HEK293 (cell line): ENCODE measurements around the gene ADPRHL1.

Experiments
- GLI4 ChIP-seq: fragments of 450-650 bp; formaldehyde crosslinking; IDR thresholded peaks from 2 replicates; pipeline ENCODE4 v1.5.1; 2016; ENCODE audit warnings: missing biosample characterization, missing genetic modification characterization
- ZBTB21 ChIP-seq: fragments of 450-650 bp; formaldehyde crosslinking; IDR thresholded peaks from 2 replicates; pipeline ENCODE4 v1.5.1; 2017; ENCODE audit warnings: missing biosample characterization, missing genetic modification characterization
- ZBTB7A ChIP-seq: fragments of 450-650 bp; formaldehyde crosslinking; IDR thresholded peaks from 2 replicates; pipeline ENCODE4 v1.5.1; 2016; ENCODE audit warnings: low read depth, missing biosample characterization, missing genetic modification characterization
- ZFP41 ChIP-seq: fragments of 450-650 bp; formaldehyde crosslinking; IDR thresholded peaks from 2 replicates; pipeline ENCODE4 v1.5.1; 2016; ENCODE audit warnings: missing biosample characterization, missing genetic modification characterization, borderline replicate concordance
- ZNF274 ChIP-seq, 2 experiments: fragments of 200-500 bp in 1 of 2; fragments of 450-650 bp in 1 of 2; sonication (Bioruptor generic) in 1 of 2; formaldehyde crosslinking in 1 of 2; IDR thresholded peaks; 2 replicates each; pipeline versions ENCODE4 v1.5.1 to v1.6.1; 2014 to 2016; ENCODE audit warnings: borderline replicate concordance in 1 of 2, inconsistent platforms in 1 of 2, low read length in 1 of 2, missing biosample characterization in 1 of 2, missing genetic modification characterization in 1 of 2
- ZNF394 ChIP-seq: fragments of 450-650 bp; formaldehyde crosslinking; IDR thresholded peaks from 2 replicates; pipeline ENCODE4 v1.5.1; 2016; ENCODE audit warnings: missing biosample characterization, missing genetic modification characterization, mild to moderate bottlenecking, moderate library complexity, borderline replicate concordance
- ZNF623 ChIP-seq: fragments of 450-650 bp; formaldehyde crosslinking; IDR thresholded peaks from 2 replicates; pipeline ENCODE4 v1.5.1; 2016; ENCODE audit warnings: missing biosample characterization, missing genetic modification characterization
- ZNF626 ChIP-seq: fragments of 450-650 bp; sonication (Bioruptor Pico); formaldehyde crosslinking; IDR thresholded peaks from 2 replicates; pipeline ENCODE4 v1.5.1; 2018; ENCODE audit warnings: missing biosample characterization, missing genetic modification characterization, inconsistent platforms
- TF ChIP-seq, protein P1 (sequence below): fragments of 450-650 bp; formaldehyde crosslinking; IDR thresholded peaks from 2 replicates; pipeline ENCODE4 v1.5.1; 2016; ENCODE audit warnings: missing biosample characterization, missing genetic modification characterization

DNA sequence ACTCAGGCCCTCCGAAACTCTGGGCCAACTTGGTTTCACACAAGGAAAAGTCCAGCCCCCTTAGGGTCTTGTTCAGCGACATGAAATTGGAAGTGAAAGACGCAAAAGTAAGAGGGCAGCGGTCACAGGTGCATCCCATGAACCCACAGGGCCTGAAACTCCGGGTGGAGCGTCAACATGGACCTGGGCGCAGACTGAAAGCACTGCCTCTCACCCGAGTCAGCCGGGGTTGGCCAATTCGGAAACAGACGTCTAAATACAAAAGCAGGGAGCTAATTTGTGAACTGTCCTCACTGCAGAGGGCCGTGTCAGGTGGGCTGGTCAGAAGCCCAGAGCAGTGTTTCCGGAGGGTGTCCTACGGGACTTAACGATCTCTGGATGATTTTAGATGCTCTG lies 26.7 kb downstream of the ADPRHL1 start:
- TF ChIP-seq ZNF626 (tag by site-specific recombination): no peak
- TF ChIP-seq ZNF623 (tag by site-specific recombination): no peak
- TF ChIP-seq ZNF274 (IDR thresholded peaks at IDR 0.05; ENCODE audit: low read length): no peak
- TF ChIP-seq ZNF274 (tag by site-specific recombination; IDR thresholded peaks at IDR 0.05; ENCODE audit: borderline replicate concordance): no peak
- TF ChIP-seq ZBTB7A (tag by site-specific recombination): no peak
- TF ChIP-seq, protein P1, sequence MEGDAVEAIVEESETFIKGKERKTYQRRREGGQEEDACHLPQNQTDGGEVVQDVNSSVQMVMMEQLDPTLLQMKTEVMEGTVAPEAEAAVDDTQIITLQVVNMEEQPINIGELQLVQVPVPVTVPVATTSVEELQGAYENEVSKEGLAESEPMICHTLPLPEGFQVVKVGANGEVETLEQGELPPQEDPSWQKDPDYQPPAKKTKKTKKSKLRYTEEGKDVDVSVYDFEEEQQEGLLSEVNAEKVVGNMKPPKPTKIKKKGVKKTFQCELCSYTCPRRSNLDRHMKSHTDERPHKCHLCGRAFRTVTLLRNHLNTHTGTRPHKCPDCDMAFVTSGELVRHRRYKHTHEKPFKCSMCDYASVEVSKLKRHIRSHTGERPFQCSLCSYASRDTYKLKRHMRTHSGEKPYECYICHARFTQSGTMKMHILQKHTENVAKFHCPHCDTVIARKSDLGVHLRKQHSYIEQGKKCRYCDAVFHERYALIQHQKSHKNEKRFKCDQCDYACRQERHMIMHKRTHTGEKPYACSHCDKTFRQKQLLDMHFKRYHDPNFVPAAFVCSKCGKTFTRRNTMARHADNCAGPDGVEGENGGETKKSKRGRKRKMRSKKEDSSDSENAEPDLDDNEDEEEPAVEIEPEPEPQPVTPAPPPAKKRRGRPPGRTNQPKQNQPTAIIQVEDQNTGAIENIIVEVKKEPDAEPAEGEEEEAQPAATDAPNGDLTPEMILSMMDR: no peak
- TF ChIP-seq ZBTB21 (tag by site-specific recombination): no peak
- TF ChIP-seq ZFP41 (tag by site-specific recombination): no peak
- TF ChIP-seq GLI4 (tag by site-specific recombination): no peak
- TF ChIP-seq ZNF394 (tag by site-specific recombination): no peak
